Measurements from ENCODE around the gene RFWD3.

RFWD3 gene

DNA sequence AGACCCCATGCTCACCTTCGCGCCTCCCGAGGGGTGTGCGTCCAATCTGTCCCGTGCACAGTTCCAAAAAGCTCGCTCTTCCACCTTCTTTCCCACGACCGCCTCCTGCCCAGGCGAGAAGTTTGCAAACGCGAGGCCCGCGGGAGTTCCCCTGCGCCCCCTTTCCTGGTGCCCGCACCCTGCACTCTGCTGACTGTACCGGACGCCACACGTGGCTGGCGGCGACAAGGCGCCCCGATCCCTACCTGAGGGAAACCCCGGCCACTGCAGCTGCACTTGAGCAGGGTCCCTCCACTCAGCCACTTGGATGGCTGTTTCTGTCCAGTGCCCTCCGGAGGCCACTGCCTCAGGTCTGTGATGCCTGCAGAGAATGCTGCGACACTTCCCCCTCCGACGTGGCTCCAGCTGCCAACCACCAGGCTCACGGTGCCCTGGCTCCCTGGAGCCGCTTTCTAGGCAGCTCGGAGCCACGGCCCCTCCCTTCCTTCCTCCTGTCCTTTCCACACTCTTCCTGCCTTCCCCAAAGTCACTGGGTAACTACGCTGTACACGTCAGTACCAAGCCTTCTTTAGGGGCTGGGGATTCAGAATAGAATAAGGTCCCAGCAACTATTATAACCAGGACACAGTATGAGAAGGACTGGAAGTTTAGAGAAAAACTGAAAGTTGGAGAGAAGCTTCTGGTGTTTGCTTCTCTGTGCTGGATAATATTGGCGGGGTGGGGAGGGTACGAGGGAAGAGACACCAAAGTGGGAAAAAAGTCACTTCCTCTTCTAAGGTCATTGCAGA lies 34.0 kb upstream of the RFWD3 start, which contains the start of gene MLKL:
Gene MLKL (minus strand): TSS at position 425 of the 788 bp plus-strand sequence. CDS start 5,105 bp downstream, outside the sequence.
- TF ChIP-seq, protein P1, sequence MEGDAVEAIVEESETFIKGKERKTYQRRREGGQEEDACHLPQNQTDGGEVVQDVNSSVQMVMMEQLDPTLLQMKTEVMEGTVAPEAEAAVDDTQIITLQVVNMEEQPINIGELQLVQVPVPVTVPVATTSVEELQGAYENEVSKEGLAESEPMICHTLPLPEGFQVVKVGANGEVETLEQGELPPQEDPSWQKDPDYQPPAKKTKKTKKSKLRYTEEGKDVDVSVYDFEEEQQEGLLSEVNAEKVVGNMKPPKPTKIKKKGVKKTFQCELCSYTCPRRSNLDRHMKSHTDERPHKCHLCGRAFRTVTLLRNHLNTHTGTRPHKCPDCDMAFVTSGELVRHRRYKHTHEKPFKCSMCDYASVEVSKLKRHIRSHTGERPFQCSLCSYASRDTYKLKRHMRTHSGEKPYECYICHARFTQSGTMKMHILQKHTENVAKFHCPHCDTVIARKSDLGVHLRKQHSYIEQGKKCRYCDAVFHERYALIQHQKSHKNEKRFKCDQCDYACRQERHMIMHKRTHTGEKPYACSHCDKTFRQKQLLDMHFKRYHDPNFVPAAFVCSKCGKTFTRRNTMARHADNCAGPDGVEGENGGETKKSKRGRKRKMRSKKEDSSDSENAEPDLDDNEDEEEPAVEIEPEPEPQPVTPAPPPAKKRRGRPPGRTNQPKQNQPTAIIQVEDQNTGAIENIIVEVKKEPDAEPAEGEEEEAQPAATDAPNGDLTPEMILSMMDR (IDR thresholded peaks at IDR 0.05): no peak

DNA sequence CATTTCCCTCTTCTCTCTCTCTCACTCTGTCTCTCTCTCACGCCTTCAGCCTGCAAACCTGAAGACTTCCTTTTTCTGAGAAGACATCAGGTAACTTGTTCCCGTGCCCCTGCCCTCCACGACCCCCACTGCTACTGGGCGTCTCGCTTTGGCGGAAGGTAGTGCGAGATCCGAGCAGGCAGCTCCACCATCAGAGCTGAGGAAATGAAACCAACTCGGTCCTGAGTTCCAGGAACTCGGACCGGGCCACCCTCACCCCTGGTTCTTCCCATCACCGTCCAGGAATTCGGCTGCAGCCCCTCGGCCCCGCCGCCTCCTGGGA lies 33.4 kb upstream of the RFWD3 start:
- TF ChIP-seq, protein P1 (IDR thresholded peaks at IDR 0.05): no peak

DNA sequence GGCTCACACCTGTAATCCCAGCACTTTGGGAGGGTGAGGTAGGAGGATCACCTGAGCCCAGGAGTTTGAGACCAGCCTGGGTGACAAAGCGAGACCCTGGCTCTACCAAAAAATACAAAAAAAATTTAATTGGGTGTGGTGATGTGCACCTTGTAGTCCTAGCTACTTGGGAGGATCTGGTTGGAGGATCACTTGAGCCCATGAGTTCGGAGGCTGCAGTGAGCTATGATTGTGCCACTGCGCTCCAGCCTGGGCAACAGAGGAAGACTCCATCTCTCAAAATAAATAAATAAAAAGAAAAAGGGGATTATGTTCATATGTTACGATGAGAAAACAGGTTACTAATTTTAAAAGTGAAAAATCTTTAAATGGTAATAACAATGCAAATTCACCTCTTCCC lies 33.0 kb upstream of the RFWD3 start:
- TF ChIP-seq, protein P1 (IDR thresholded peaks at IDR 0.05): no peak

DNA sequence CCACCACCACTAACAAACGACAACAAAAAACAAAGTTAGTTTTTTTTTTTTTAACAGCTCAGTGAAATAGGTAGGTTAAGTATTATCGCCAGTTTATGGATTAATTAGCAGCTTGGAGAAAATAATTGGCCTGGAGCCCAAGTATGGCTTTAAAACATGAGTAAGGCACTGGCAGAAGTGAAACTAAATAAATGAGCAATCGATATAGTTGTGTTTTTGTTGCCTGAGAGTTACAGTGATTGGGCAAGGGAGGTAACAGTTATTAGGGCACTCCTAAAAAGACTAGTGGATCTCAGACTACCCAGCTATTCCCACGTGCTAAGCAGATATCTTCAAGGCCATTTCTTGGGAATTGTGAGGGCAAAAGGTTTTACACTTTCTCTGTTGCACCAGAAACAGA lies 31.5 kb upstream of the RFWD3 start:
- TF ChIP-seq, protein P1 (IDR thresholded peaks at IDR 0.05): no peak

DNA sequence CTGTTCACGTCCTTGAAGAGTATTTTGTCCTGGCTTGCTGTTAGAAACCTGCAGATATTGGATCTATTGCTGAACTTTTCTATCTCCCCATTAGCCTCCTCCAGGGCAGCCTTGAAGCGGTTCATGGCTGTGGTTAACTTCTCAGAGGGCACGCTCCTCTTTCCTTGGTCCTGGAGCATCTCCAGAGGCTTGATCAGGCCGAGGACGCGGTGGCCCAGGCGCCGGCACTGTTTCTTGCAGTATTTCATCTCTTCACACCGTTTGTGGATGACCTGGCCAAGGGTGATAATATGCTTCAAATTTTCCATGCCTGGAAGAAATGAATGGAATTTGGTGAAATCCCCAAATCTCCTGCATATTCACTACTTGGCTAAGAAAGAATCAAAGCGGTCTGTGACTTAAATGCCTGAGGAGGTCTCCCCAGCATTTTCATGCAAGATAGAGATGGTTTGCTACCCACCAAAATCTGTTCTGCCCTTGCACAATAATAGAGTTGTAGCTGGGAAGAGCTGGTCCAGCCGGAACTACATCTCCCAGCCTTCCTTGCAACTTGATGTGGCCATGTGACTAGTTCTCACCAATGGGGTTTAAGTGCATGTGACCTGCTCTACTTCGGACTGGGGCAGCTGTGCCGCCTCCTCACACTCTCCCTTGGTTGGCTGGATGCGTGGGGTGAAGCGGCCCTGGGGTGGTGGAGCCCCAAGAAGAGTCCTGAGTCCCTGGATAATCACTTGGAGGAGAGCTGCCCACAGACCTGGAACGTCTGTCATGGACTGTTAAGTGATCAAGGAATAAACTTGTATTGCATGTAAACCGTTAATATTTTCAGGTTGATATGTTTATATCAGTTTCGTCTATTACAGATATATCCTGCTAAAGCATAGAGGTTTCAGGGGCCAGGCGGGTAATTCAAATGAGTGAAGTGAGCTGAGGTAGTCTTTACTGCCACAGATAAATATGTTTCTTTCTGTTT lies 29.1 kb upstream of the RFWD3 start:
- TF ChIP-seq, protein P1 (IDR thresholded peaks at IDR 0.05): no peak

DNA sequence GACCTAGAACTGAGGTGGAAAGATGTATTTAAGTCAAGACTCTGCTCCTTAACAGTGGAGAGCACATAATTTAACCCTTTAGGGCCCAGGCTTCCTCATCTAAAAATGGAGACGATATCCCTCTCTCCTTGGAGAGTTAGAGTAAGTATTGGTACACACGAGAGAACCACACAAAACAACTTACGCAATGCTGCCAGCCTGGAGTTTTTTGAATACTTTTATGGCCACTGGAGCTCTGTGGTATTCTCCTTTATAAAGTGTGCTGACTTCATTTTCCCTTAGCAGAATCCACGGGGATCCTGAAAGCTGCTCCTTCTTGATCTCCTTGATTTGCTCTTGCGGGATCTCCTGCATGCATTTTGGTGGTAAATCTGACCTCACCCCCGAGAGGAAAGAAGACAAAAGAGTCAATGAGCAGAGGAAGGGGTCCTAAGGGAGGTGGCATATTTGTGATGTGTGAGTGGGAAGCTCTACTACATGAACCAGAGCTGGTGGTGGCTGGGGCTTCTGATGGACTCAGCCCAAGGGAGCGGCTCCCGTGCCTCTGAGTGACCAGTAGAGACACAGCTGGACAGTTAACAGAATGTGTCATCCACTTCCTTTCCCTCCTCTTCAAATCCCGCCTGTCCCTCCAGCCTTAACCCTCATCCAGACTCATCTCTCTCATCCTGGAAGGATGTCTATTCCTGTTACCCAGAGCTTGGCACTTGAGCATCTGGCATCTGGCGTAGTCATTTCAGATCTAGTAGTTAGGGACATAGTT lies 24.6 kb upstream of the RFWD3 start:
- TF ChIP-seq, protein P1 (IDR thresholded peaks at IDR 0.05): no peak

DNA sequence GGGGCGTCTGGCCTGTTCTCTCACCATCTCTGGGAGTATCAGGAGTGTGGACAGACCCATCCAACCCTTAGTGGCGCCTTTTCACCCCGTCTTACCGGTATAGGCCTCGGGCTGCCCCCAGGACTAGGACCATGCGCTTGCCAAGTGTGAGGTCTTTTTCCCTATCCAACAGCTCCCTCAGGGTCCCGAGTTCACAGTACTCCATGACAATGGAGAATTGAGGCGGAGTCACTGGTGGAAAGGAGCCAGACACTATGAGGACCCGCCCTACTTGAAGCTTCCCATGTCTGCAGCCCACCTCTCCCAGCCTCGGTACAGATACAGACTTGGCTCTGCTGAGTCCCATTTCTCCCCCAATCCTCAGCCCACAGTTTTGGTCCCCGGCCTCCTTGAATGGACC lies 15.9 kb upstream of the RFWD3 start:
- TF ChIP-seq, protein P1 (IDR thresholded peaks at IDR 0.05): no peak

All from LNCAP (cell line).